Lower lobe of right lung (tissue), 2 donors: ENCODE results near the gene KIAA1217. TPM values are rescaled to one million over a fixed set of nuclear protein-coding genes. Genes with fewer than 3 reads are reported as not detected.

Source experiments
- ATAC-seq, 2 donors: fragments of 200-7000 bp; cut with Tn5 transposase; one replicate each; pipeline ENCODE4 v1.9.1; 2020 to 2022; ENCODE audit warnings: mild to moderate bottlenecking in 2 of 2, moderate library complexity in 2 of 2
- DNase-seq: peaks from one replicate; pipeline ENCODE4 v3.0.0-alpha.2; 2020
- H3K27ac ChIP-seq: fragments of 200-600 bp; one replicate; pipeline ENCODE4 v1.8.0; 2022
- H3K27me3 ChIP-seq: fragments of 200-600 bp; one replicate; pipeline ENCODE4 v1.8.0; 2022; ENCODE audit warnings: low read depth
- H3K36me3 ChIP-seq: fragments of 200-600 bp; one replicate; pipeline ENCODE4 v1.8.0; 2022; ENCODE audit warnings: mild to moderate bottlenecking
- H3K4me1 ChIP-seq: fragments of 200-600 bp; one replicate; pipeline ENCODE4 v1.8.0; 2022
- H3K4me3 ChIP-seq: fragments of 200-600 bp; one replicate; pipeline ENCODE4 v1.8.0; 2022; ENCODE audit warnings: mild to moderate bottlenecking
- H3K9me3 ChIP-seq: fragments of 200-600 bp; one replicate; pipeline ENCODE4 v1.8.0; 2022
- intact Hi-C: fragments of 100-400 bp; cut with DNase I; formaldehyde crosslinking; loops from one replicate; pipeline ENCODE4 v1.11.0; 2022
- total RNA-seq: library from RNA; stranded (reverse); fragmentation: NEBNext Ultra II Directional; extraction: Animal tissue kit (Norgen Biotek cat#: 25700); gene quantifications from one replicate; pipeline ENCODE4 v1.2.1, GENCODE V29; 2021
- TF ChIP-seq, protein P1 (sequence below): fragments of 200-600 bp; IDR thresholded peaks from one replicate; pipeline ENCODE4 v1.8.0; 2022; ENCODE audit warnings: antibody characterized with exemption, mild to moderate bottlenecking
- donor health status: DM: no; HTN: yes; CAD: no; lungs with severe emphysema.

Gene KIAA1217
- total RNA-seq, 1 donor from 2014 or later: 37.2 TPM

DNA sequence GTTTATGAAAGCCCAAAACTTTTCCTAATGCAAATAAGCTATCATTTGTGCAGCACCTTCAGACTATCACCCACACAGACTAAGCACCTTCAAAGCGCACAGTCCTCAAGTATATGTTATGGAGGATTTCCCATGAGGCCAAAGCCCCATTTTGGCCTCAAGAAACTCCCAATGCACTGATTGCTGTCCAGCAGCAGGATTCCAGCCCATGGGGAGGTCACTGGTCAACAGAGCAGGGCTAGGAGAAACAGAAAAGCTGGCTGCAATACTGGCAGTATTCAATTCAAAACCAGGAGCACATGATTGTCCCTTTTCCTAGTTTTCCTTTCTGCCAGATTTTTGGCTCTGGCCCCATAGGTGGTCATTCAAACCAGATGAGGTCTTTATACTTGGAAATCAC is 24.5 kb upstream of the KIAA1217 start:
- intact Hi-C loops: no loop called here
- Histone ChIP-seq H3K4me1 (no peaks in the 10 kb centered on the region), H3K27ac (no peak overlapping the region), H3K27me3 (no peaks in the 10 kb centered on the region), H3K4me3 (no peak overlapping the region), H3K36me3 (no peaks in the 10 kb centered on the region), H3K9me3 (peaks cover under 1% of the 10 kb centered on the region)
- ATAC-seq (no peak), DNase-seq (no peak)
- TF ChIP-seq, protein P1, sequence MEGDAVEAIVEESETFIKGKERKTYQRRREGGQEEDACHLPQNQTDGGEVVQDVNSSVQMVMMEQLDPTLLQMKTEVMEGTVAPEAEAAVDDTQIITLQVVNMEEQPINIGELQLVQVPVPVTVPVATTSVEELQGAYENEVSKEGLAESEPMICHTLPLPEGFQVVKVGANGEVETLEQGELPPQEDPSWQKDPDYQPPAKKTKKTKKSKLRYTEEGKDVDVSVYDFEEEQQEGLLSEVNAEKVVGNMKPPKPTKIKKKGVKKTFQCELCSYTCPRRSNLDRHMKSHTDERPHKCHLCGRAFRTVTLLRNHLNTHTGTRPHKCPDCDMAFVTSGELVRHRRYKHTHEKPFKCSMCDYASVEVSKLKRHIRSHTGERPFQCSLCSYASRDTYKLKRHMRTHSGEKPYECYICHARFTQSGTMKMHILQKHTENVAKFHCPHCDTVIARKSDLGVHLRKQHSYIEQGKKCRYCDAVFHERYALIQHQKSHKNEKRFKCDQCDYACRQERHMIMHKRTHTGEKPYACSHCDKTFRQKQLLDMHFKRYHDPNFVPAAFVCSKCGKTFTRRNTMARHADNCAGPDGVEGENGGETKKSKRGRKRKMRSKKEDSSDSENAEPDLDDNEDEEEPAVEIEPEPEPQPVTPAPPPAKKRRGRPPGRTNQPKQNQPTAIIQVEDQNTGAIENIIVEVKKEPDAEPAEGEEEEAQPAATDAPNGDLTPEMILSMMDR: no peak

DNA sequence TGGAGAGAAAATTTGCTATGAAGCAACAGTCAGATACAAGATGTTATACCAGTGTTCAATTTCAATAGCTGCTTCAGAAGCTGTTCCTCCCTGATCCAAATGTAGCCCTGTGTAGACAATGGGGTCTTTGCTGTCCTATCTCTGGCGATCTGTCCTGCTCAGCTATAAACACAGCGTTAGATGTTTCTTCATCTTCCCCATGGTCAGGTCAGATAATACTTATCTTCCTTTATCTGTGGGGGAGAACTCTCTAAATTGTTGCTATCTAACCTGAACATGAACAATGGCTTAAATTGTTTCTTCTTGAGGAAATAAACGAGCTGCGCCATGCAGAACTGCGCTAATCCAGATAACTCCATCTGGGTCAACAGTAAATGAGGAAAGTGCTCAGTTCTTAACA is 15.6 kb upstream of the KIAA1217 start:
- peaks cover 14% of the 10 kb centered on the region for H3K4me1 ChIP-seq
- ATAC-seq: no peak
- DNase-seq: no peak
- TF ChIP-seq, protein P1: no peak
- intact Hi-C loops: no loop called here
- no peaks in the 10 kb centered on the region for H3K36me3 ChIP-seq
- H3K9me3 ChIP-seq: no peaks in the 10 kb centered on the region
- no peak overlapping the region for H3K4me3 ChIP-seq
- H3K27me3 ChIP-seq: no peaks in the 10 kb centered on the region
- no peak overlapping the region for H3K27ac ChIP-seq

DNA sequence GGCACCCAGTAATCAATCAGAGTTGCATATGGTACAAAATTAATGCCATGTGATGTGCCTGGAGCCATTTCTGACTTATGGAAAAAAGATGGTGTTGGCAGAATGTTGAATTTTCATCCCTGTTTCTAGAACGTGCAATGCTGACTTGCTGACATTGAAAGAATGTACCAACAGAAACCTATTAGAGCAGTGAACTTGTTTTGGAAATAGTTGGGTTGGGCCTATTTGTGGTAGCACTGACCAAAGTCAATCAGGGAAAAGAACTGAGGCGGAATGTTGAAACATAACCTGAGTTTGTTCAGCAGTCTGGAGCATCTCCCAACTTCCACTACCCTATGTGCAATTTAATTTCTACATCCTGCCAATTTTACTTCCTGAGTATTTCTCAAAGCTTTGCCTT is 11.7 kb upstream of the KIAA1217 start:
- Histone ChIP-seq H3K36me3 (no peaks in the 10 kb centered on the region), H3K4me3 (no peak overlapping the region), H3K9me3 (no peaks in the 10 kb centered on the region), H3K27me3 (no peaks in the 10 kb centered on the region), H3K27ac (no peak overlapping the region), H3K4me1 (peaks cover 14% of the 10 kb centered on the region)
- intact Hi-C loops: no loop called here
- TF ChIP-seq, protein P1: no peak
- ATAC-seq (no peak), DNase-seq (no peak)

DNA sequence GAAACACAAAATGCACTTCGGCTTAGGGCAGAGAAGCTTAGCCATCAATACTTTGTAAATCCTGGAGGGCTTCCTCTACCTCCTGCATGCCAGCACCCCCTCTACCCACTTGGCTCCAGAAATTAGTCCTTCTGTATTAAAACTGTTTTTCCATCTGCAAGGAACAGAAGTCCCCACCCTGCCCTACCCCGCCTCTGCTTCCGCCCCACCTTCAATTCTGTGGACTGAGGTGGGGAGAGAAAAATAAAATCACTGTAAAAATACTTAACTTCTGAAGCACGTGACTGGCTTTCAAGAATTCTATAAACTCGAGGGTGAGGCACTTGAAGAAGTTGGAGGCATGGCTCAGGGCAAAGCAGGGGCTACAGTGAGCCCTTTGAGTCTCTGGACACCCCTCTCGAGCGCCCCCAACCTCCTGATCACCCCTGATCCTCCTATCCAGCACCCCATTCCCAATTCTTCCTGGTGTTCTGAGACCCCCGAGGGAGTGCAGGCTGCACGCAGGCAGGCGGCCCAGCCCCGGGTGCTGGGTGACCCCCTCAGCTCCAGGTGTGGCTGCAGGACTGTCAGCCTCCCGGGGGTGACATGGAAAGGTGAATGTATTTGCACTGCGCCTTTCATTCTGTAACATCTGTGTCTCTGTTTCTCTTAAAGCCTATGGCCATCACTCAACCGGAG is 7.3 kb upstream of the KIAA1217 start:
- H3K4me3 ChIP-seq: no peak overlapping the region
- no peaks in the 10 kb centered on the region for H3K9me3 ChIP-seq
- DNase-seq (no peak), ATAC-seq (no peak)
- H3K27ac ChIP-seq: no peak overlapping the region
- intact Hi-C loops: no loop called here
- H3K27me3 ChIP-seq: no peaks in the 10 kb centered on the region
- peaks cover 7% of the 10 kb centered on the region for H3K4me1 ChIP-seq
- no peaks in the 10 kb centered on the region for H3K36me3 ChIP-seq
- TF ChIP-seq, protein P1: no peak

DNA sequence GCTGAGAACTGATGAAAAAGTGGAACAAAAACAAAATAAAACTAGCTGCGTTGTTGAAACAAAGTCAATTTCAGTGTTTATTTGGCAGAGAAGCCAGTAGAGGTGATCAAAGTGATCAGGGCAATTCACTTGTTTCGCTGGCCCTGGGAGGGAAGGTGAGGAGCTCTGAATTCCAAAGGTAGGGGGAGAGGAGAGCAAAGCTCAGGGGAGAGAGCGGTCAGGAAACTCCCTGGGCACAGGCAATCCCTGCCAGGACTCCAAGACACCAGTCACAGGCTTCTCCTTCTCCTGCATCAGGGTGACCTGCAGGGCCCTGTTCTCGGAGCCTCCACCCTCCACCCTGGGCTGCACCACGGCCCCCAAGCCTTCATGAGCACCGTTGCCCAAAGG is 6.8 kb upstream of the KIAA1217 start:
- DNase-seq: no peak
- Histone ChIP-seq H3K36me3 (no peaks in the 10 kb centered on the region), H3K4me1 (peaks cover 8% of the 10 kb centered on the region), H3K9me3 (no peaks in the 10 kb centered on the region), H3K27me3 (no peaks in the 10 kb centered on the region), H3K4me3 (no peak overlapping the region), H3K27ac (no peak overlapping the region)
- intact Hi-C loops: no loop called here
- TF ChIP-seq, protein P1: no peak
- peak; percentile 53 to 55 for ATAC-seq
